ENCODE results near the gene KIF26A.

DNA sequence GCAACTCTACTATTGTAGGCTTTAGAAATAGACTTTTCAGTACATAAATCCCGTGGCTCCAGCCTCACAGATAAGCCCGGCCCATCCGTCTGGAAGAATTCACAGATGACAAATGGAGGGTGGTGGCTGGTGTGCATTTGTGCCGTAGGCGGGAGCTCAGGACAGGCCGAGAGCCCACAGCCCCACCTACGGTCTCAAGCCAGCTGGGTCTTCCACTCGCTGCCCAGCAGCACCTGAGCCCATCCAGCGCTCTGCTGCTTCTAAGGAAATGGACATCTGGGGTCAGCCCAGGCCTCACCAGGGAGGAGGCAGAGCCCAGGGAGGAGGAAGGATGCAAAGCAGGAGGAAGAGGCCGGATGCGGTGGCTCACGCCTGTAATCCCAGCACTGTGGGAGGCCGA, 72.8 kb downstream of the KIF26A start:
- TF ChIP-seq, protein P1, sequence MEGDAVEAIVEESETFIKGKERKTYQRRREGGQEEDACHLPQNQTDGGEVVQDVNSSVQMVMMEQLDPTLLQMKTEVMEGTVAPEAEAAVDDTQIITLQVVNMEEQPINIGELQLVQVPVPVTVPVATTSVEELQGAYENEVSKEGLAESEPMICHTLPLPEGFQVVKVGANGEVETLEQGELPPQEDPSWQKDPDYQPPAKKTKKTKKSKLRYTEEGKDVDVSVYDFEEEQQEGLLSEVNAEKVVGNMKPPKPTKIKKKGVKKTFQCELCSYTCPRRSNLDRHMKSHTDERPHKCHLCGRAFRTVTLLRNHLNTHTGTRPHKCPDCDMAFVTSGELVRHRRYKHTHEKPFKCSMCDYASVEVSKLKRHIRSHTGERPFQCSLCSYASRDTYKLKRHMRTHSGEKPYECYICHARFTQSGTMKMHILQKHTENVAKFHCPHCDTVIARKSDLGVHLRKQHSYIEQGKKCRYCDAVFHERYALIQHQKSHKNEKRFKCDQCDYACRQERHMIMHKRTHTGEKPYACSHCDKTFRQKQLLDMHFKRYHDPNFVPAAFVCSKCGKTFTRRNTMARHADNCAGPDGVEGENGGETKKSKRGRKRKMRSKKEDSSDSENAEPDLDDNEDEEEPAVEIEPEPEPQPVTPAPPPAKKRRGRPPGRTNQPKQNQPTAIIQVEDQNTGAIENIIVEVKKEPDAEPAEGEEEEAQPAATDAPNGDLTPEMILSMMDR (IDR thresholded peaks at IDR 0.05) = no peak
- TF ChIP-seq POLR2A (IDR thresholded peaks at IDR 0.05) = no peak
- no peak for TF ChIP-seq EP300 (IDR thresholded peaks at IDR 0.05)
